GM18907 (cell line): ENCODE results near the gene PDE1C.

ENCODE experiments used
- ATAC-seq: cut with Tn5 transposase; IDR thresholded peaks from one replicate; pipeline ENCODE4 v1.9.1; 2021; ENCODE audit warnings: mild to moderate bottlenecking, moderate library complexity; ENCODE audit not compliant: unreplicated experiment

PDE1C gene

GRCh38 chr7:32001948-32002347 lies 68.3 kb downstream of the PDE1C start:
- no peak for ATAC-seq

- ATAC-seq: no peak
Observed at GRCh38 chr7:31997423-31997822, 72.8 kb downstream of the PDE1C start.

GRCh38 chr7:31995134-31995533 lies 75.1 kb downstream of the PDE1C start:
- ATAC-seq: no peak

DNA sequence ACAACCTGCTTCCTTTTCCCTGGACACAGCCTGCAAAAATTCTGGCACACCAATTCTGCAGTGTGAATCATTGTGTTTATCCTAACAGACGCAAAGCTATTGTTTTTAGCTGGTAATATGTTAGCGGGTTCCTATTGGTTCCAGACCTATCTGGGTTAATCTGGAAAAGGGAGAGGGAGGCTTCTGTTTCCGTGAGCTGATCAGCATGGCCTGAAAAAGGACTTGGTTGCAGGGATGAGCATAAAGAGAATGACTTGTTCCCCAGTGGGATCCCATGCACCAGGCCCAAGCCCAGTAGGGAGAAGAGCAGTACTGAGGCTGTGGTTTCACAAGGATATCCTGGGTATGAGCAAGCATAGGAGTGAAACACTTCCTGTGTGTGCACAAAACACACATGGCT lies 78.4 kb downstream of the PDE1C start:
- no peak for ATAC-seq

- ATAC-seq: no peak
Observed at GRCh38 chr7:31991406-31991805, 78.8 kb downstream of the PDE1C start.

GRCh38 chr7:31986878-31987518 lies 83.2 kb downstream of the PDE1C start:
- no peak for ATAC-seq

- no peak for ATAC-seq
Observed at GRCh38 chr7:31982962-31983361, 87.2 kb downstream of the PDE1C start.

DNA sequence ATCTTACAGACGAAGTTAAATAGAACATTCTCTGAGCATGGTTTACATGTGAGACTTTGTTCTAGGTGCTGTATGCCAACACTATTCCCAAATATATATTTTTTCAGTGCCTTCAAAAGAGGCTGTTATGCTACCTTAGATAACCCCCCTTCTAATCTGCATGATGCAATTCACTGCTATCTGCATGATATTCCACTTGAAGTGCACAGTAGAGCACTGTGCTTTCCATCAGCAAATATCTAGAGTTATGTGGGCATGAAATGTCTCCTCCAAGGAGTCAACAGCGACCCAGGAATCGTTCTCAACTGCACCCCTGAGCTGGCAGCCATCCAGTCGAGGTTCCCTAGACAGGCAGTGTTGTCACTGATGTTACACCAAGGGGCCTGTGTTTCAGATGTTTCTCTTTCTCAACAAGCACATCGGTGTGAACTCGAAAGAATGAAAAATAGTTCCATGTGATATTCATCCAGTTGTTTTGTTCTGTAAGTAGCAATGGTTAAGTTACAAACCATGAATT lies 88.3 kb downstream of the PDE1C start:
- no peak for ATAC-seq

DNA sequence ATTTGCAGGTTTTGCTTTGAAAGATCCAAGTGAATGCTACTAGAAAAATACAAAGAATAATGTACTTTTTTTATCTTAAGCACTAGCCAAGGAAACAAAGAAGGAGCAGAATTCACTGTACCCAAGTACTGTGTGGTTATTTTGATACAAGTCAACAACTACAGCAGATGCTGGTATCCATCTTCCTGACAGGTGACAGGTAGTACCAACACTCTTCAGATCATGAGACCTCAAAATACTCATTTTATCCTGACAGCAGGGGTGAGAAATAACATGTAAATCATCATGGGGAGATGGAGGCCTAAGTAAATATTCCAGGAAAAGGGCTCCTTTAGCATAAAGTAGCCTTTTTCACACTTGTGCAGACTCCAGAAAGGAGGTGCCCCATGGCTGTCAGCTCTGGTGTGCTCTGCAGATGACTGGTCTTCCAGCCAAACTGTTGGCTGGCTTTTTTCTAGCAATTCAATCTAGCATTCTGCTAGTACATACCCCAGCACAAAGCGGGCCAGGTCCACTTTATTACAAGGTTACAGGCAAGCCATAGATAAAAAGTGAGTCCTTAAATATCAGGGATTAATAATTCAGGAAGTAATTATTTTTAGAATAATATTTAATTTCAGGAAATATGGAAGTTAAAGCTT lies 90.4 kb downstream of the PDE1C start:
- ATAC-seq: no peak

DNA sequence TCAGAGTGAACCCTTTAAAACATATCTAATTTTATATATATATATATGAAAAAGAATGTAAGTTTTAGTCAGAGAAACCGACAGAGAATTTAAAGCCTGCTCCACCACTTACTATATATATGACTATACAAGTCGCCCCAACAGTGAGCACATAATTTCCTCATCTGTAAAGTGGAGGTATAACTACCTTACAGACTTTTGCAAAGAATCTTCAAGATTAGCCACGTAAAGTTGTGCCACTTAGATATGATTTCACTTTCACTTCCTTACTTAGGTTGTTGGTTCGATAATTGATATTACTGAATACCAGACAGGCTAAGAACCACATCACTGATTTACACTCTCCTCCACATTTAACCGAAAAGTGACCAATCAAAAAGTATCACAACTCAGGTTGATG lies 94.7 kb downstream of the PDE1C start:
- ATAC-seq: no peak

DNA sequence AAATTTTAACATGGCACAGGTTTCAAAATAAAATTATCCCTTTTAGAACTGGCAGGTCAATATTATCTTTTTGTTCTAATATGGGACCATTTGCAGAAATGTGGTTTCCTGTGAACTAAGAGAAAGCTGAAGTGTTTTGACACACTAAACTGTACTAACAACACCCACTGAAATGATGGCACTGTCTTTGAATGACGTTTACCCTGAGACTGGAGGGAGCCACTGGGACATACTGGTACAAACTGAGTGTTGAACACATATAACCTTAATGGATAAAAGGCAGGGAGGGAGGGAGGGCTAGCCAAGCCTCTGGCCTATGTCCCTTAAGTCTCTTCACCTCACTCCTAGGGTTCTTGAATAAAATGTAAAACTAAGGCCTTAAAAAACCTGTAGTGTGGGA lies 95.9 kb downstream of the PDE1C start:
- ATAC-seq: no peak

GRCh38 chr7:31971049-31971667 lies 99.0 kb downstream of the PDE1C start:
- no peak for ATAC-seq

GRCh38 chr7:31970501-31970900 lies 99.7 kb downstream of the PDE1C start:
- no peak for ATAC-seq

GRCh38 chr7:31963569-31964175 lies 106.5 kb downstream of the PDE1C start:
- no peak for ATAC-seq

- no peak for ATAC-seq
Observed at GRCh38 chr7:31962246-31962645, 108.0 kb downstream of the PDE1C start.

DNA sequence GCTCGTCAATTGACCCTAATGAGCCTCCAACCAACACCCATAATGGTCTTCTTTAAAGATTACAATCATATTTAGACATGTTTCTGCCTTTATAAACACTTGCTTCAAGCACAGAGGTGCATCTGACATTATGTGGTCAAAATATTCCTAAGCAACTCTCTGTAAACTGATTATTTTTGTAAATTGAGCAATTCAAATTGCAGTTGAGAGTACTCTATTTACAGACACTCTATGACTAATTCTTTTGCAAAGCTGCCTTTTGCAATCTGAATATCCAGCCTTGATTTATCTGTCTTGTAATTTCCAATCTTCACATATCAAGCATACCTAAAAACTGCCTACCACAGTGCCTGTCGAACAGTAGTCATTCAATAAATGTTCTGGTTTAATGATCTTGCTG lies 112.0 kb downstream of the PDE1C start:
- no peak for ATAC-seq

DNA sequence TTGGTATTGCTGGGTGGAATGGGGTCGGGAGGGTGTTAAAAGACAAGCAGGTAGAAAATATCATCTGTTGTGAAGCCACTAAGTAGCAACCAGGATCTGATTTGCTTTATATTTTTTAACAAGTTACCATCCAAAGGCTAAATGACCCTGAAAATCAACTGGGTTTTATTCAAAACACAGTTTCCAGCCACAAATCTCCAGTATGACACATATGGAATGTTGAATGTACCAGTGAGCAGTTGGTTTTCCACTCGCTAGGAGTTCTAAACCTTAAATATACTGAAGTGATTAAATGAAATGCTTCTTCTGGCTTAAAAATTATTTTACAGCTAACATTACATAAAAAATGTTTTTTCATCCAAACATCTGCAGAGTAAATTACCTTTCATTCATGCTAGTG lies 112.5 kb downstream of the PDE1C start:
- no peak for ATAC-seq

- ATAC-seq: no peak
Observed at GRCh38 chr7:31957090-31957720, 113.0 kb downstream of the PDE1C start.

GRCh38 chr7:31955641-31956040 lies 114.6 kb downstream of the PDE1C start:
- ATAC-seq: no peak

DNA sequence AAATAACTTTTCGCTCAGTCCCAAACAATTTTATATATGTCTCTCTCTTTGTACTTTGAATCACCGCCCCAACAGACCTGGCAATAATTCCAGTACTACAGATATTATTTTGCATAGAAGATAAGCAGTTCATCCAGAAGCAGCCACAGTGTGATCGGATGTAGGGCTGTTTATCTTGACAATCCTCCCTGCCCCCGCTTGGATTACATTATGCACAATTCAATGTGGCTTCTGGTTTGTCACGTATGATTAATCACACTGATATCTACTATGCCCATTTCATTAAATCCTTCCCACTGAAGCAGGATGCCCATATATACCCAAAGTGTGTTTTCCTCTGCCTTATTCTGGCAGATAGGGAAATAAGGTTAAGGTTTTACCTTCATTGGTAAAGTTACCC lies 115.2 kb downstream of the PDE1C start:
- no peak for ATAC-seq

- ATAC-seq: no peak
Observed at GRCh38 chr7:31954500-31954899, 115.7 kb downstream of the PDE1C start.
